ENCODE measurements around the gene SLX4IP.

- no peak for TF ChIP-seq ZNF140 (tag by site-specific recombination; IDR thresholded peaks at IDR 0.05)
- TF ChIP-seq REST (tag by site-specific recombination; IDR thresholded peaks at IDR 0.05): no peak
- no peak for TF ChIP-seq CTCF (tag by site-specific recombination; IDR thresholded peaks at IDR 0.05)
- no peak for TF ChIP-seq ZNF362 (tag by site-specific recombination; IDR thresholded peaks at IDR 0.05)
- TF ChIP-seq ZBTB11 (tag by site-specific recombination; conservative IDR thresholded peaks at IDR 0.05; ENCODE audit: low read depth): no peak
- TF ChIP-seq ZNF114 (tag by site-specific recombination; IDR thresholded peaks at IDR 0.05): no peak
- no peak for TF ChIP-seq ZBTB26 (tag by site-specific recombination; optimal IDR thresholded peaks at IDR 0.05)
Observed at GRCh38 chr20:10488534-10488933, 53.4 kb downstream of the SLX4IP start.

Data from HEK293 (cell line).